Measurements from ENCODE around the gene INPP5J. TPM values are rescaled to one million over a fixed set of nuclear protein-coding genes. Genes with fewer than 3 reads are reported as not detected.

Gene INPP5J
- total and polyA plus RNA-seq, 10 of the 15 experiments (the other 5 are each of a cell fraction or from before 2014, with no cell fraction given), result 0.18 to 2.8 (median 1.5) TPM; not detected in 1

- no peak for TF ChIP-seq SKIL (IDR thresholded peaks at IDR 0.05; ENCODE audit: low read depth, poor library complexity, severe bottlenecking)
- no peak for TF ChIP-seq ZNF24 (IDR thresholded peaks at IDR 0.05)
- TF ChIP-seq JUND (IDR thresholded peaks at IDR 0.05; ENCODE audit: low read depth, low read length), result no peak
- TF ChIP-seq ELK1 (IDR thresholded peaks at IDR 0.05; ENCODE audit: low read depth, low read length), result no peak
- TF ChIP-seq ZNF207 (IDR thresholded peaks at IDR 0.05; ENCODE audit: borderline replicate concordance), result no peak
- no peak for TF ChIP-seq HDGF (IDR thresholded peaks at IDR 0.05)
Observed at GRCh38 chr22:31121403-31121802, 1.4 kb upstream of the INPP5J start (continued).

GRCh38 chr22:31122196-31122531 lies 602 bp upstream of the INPP5J start:
- in situ Hi-C loops (cut with MboI) (no loop called here), intact Hi-C loops (cut with micrococcal nuclease; ENCODE audit: unreplicated experiment) (no loop called here)
- CTCF ChIA-PET, result no interaction called here
- no peaks in the 10 kb centered on the region for H3K79me2 ChIP-seq (ENCODE audit: control insufficient read depth, insufficient read depth, low read length)
- 44% methylated on average over 2 of the region's 2 CpGs for WGBS (ENCODE audit: insufficient coverage, insufficient replicate concordance, low lambda C conversion rate, missing lambda C conversion rate)
- ATAC-seq (no peak), DNase-seq (ENCODE audit: low read depth, low spot score) (no peak), FAIRE-seq (no peak)
- BruUV-seq (replicated peaks), result no TSS peak
- RAD21 ChIA-PET (ENCODE audit: unreplicated experiment), result no interaction called here
- H2AFZ ChIP-seq (ENCODE audit: control insufficient read depth, low read depth, low read length), result no peak overlapping the region
- no peaks in the 10 kb centered on the region for H4K20me1 ChIP-seq (ENCODE audit: control insufficient read depth, insufficient read depth)
- no peak overlapping the region for H3K4me2 ChIP-seq (ENCODE audit: control insufficient read depth, insufficient read depth)
- no peaks in the 10 kb centered on the region for H3K27me3 ChIP-seq (replicated peaks in 1 of 2; ENCODE audit: control insufficient read depth in 2 of 2, insufficient read depth in 2 of 2, low read length in 1 of 2)
- no peaks in the 10 kb centered on the region for H3K4me1 ChIP-seq (ENCODE audit: control insufficient read depth, insufficient read depth, low read length)
- no peaks in the 10 kb centered on the region for H3K9me3 ChIP-seq (replicated peaks; ENCODE audit: control insufficient read depth, insufficient read depth, low read length)
- H3K4me3 ChIP-seq, result no peak overlapping the region
- H3K9ac ChIP-seq (ENCODE audit: control insufficient read depth, insufficient read depth, low read length), result no peak overlapping the region
- POLR2A ChIA-PET, result no interaction called here
- H3K27ac ChIP-seq (ENCODE audit: control insufficient read depth, insufficient read depth), result no peak overlapping the region
- SMC1A ChIA-PET (ENCODE audit: uncharacterized antibody, unreplicated experiment), result no interaction called here
- no peaks in the 10 kb centered on the region for H3K36me3 ChIP-seq (ENCODE audit: control insufficient read depth in 2 of 2, insufficient read depth in 2 of 2, low read length in 1 of 2)
- TF ChIP-seq E2F8 (IDR thresholded peaks at IDR 0.05; ENCODE audit: low read depth, partially characterized antibody), result no peak
- TF ChIP-seq POLR2AphosphoS5 (IDR thresholded peaks at IDR 0.05; ENCODE audit: low read length), result no peak
- TF ChIP-seq MYB (IDR thresholded peaks at IDR 0.05; ENCODE audit: borderline replicate concordance, low read depth, low read length), result no peak
- no peak for TF ChIP-seq ZNF622 (IDR thresholded peaks at IDR 0.05)
- no peak for TF ChIP-seq ASH2L (IDR thresholded peaks at IDR 0.05; ENCODE audit: borderline replicate concordance, low read depth)
- TF ChIP-seq WRNIP1 (IDR thresholded peaks at IDR 0.05; ENCODE audit: borderline replicate concordance, low read depth, low read length), result no peak
- TF ChIP-seq ZNF384 (IDR thresholded peaks at IDR 0.05; ENCODE audit: borderline replicate concordance, low read depth, low read length), result no peak
- TF ChIP-seq EZH2 (IDR thresholded peaks at IDR 0.05; ENCODE audit: borderline replicate concordance, control insufficient read depth, low read depth, low read length), result no peak
- TF ChIP-seq MAX (IDR thresholded peaks at IDR 0.05; ENCODE audit: low read depth, low read length), result no peak
- no peak for TF ChIP-seq SIN3A (IDR thresholded peaks at IDR 0.05; ENCODE audit: low read depth, low read length)
- TF ChIP-seq STAT1 (conservative IDR thresholded peaks at IDR 0.05), result no peak
- TF ChIP-seq ZNF207 (IDR thresholded peaks at IDR 0.05; ENCODE audit: borderline replicate concordance), result no peak
- no peak for TF ChIP-seq POLR2A (IDR thresholded peaks at IDR 0.05; ENCODE audit: low read depth, low read length)
- TF ChIP-seq FOXM1 (IDR thresholded peaks at IDR 0.05; ENCODE audit: low read depth, low read length), result no peak
- TF ChIP-seq SUPT20H (IDR thresholded peaks at IDR 0.05; ENCODE audit: borderline replicate concordance, control insufficient read depth, low read depth, low read length), result no peak

Data from GM12878 (cell line).